ENCODE data around the gene CCDC138.

CCDC138 gene

GRCh38 chr2:108823286-108823685 lies 36.7 kb downstream of the CCDC138 start:
- TF ChIP-seq GATA3 (IDR thresholded peaks at IDR 0.05; ENCODE audit: low read depth, low read length) (no peak), GATA2 (IDR thresholded peaks at IDR 0.05; ENCODE audit: low read depth, low read length) (no peak)

GRCh38 chr2:108824316-108825070 lies 37.9 kb downstream of the CCDC138 start:
- TF ChIP-seq GATA3 (IDR thresholded peaks at IDR 0.05; ENCODE audit: low read depth, low read length): no peak
- TF ChIP-seq GATA2 (IDR thresholded peaks at IDR 0.05; ENCODE audit: low read depth, low read length): no peak

- TF ChIP-seq GATA3 (IDR thresholded peaks at IDR 0.05; ENCODE audit: low read depth, low read length) (no peak), GATA2 (IDR thresholded peaks at IDR 0.05; ENCODE audit: low read depth, low read length) (no peak)
Measured at GRCh38 chr2:108825254-108825653, 38.7 kb downstream of the CCDC138 start.

- TF ChIP-seq GATA2 (IDR thresholded peaks at IDR 0.05; ENCODE audit: low read depth, low read length) (no peak), GATA3 (IDR thresholded peaks at IDR 0.05; ENCODE audit: low read depth, low read length) (no peak)
Measured at GRCh38 chr2:108825736-108826135, 39.2 kb downstream of the CCDC138 start.

GRCh38 chr2:108829578-108830310 lies 43.2 kb downstream of the CCDC138 start:
- TF ChIP-seq GATA2 (IDR thresholded peaks at IDR 0.05; ENCODE audit: low read depth, low read length) (no peak), GATA3 (IDR thresholded peaks at IDR 0.05; ENCODE audit: low read depth, low read length) (no peak)

GRCh38 chr2:108833219-108833618 lies 46.6 kb downstream of the CCDC138 start:
- TF ChIP-seq GATA2 (IDR thresholded peaks at IDR 0.05; ENCODE audit: low read depth, low read length) (no peak), GATA3 (IDR thresholded peaks at IDR 0.05; ENCODE audit: low read depth, low read length) (no peak)

- TF ChIP-seq GATA2 (IDR thresholded peaks at IDR 0.05; ENCODE audit: low read depth, low read length) (no peak), GATA3 (IDR thresholded peaks at IDR 0.05; ENCODE audit: low read depth, low read length) (no peak)
Measured at GRCh38 chr2:108834620-108835019, 48.0 kb downstream of the CCDC138 start.

GRCh38 chr2:108835040-108835439 lies 48.5 kb downstream of the CCDC138 start:
- TF ChIP-seq GATA2 (IDR thresholded peaks at IDR 0.05; ENCODE audit: low read depth, low read length) (no peak), GATA3 (IDR thresholded peaks at IDR 0.05; ENCODE audit: low read depth, low read length) (no peak)

- no peak for TF ChIP-seq GATA3 (IDR thresholded peaks at IDR 0.05; ENCODE audit: low read depth, low read length)
Measured at GRCh38 chr2:108837198-108837597, 50.6 kb downstream of the CCDC138 start.

GRCh38 chr2:108841506-108841905 lies 54.9 kb downstream of the CCDC138 start:
- TF ChIP-seq GATA2 (IDR thresholded peaks at IDR 0.05; ENCODE audit: low read depth, low read length) (no peak), GATA3 (IDR thresholded peaks at IDR 0.05; ENCODE audit: low read depth, low read length) (no peak)

- no peak for TF ChIP-seq GATA2 (IDR thresholded peaks at IDR 0.05; ENCODE audit: low read depth, low read length)
- TF ChIP-seq GATA3 (IDR thresholded peaks at IDR 0.05; ENCODE audit: low read depth, low read length): no peak
Measured at GRCh38 chr2:108845923-108846322, 59.4 kb downstream of the CCDC138 start.

GRCh38 chr2:108847000-108847399 lies 60.4 kb downstream of the CCDC138 start:
- no peak for TF ChIP-seq GATA2 (IDR thresholded peaks at IDR 0.05; ENCODE audit: low read depth, low read length)
- TF ChIP-seq GATA3 (IDR thresholded peaks at IDR 0.05; ENCODE audit: low read depth, low read length): no peak

GRCh38 chr2:108852375-108852774 lies 65.8 kb downstream of the CCDC138 start:
- no peak for TF ChIP-seq GATA3 (IDR thresholded peaks at IDR 0.05; ENCODE audit: low read depth, low read length)
- no peak for TF ChIP-seq GATA2 (IDR thresholded peaks at IDR 0.05; ENCODE audit: low read depth, low read length)

GRCh38 chr2:108853421-108853820 lies 66.8 kb downstream of the CCDC138 start:
- TF ChIP-seq GATA3 (IDR thresholded peaks at IDR 0.05; ENCODE audit: low read depth, low read length) (no peak), GATA2 (IDR thresholded peaks at IDR 0.05; ENCODE audit: low read depth, low read length) (no peak)

GRCh38 chr2:108854484-108854883 lies 67.9 kb downstream of the CCDC138 start:
- TF ChIP-seq GATA2 (IDR thresholded peaks at IDR 0.05; ENCODE audit: low read depth, low read length) (no peak), GATA3 (IDR thresholded peaks at IDR 0.05; ENCODE audit: low read depth, low read length) (no peak)
